ENCODE results near the gene MAMDC4. TPM values are rescaled to one million over a fixed set of nuclear protein-coding genes. Genes with fewer than 3 reads are reported as not detected.
"Not testable (repeated sequence)": the region's sequence is repeated elsewhere in the genome, so short reads cannot be mapped to it uniquely, and the experiment has no call there.

MAMDC4 gene
- total RNA-seq, 2 experiments from 2014 or later = 14.1 to 15.3 TPM

GRCh38 chr9:136835932-136836904 lies 15.9 kb upstream of the MAMDC4 start:
- POLR2A ChIA-PET = no interaction called here
- CTCF ChIA-PET = interaction anchor here (1.6 kb wide), 1 partner anchor 12 kb away, joined by 7 read pairs; no protein-coding TSS in a partner anchor

GRCh38 chr9:136837146-136837855 lies 14.8 kb upstream of the MAMDC4 start:
- CTCF ChIA-PET = no interaction called here
- POLR2A ChIA-PET = no interaction called here

- CTCF ChIA-PET, POLR2A ChIA-PET: not testable (repeated sequence)
These were observed 14.3 kb upstream of the MAMDC4 start for GRCh38 chr9:136837856-136838277.

- ChIA-PET POLR2A (no interaction called here), CTCF (interaction anchor here (0.9 kb wide), 1 partner anchor 14 kb away, joined by 3 read pairs; no protein-coding TSS in a partner anchor)
These were observed 13.6 kb upstream of the MAMDC4 start for GRCh38 chr9:136838314-136839228.

- POLR2A ChIA-PET = no interaction called here
- CTCF ChIA-PET = interaction anchor here (0.9 kb wide), 1 partner anchor 15 kb away, joined by 3 read pairs; no protein-coding TSS in a partner anchor
These were observed 12.7 kb upstream of the MAMDC4 start for GRCh38 chr9:136839229-136840139.

- POLR2A ChIA-PET = no interaction called here
- CTCF ChIA-PET = interaction anchor here (0.6 to 0.7 kb wide), 2 partner anchors 227 to 229 kb away, joined by 3 to 4 read pairs; no protein-coding TSS in a partner anchor
These were observed 11.8 kb upstream of the MAMDC4 start for GRCh38 chr9:136840140-136840876.

GRCh38 chr9:136840877-136841645 lies 11.1 kb upstream of the MAMDC4 start:
- CTCF ChIA-PET = interaction anchor here (0.6 to 3.6 kb wide), 6 partner anchors 10 to 228 kb away, joined by 3 to 21 read pairs (median 4); no protein-coding TSS in a partner anchor
- POLR2A ChIA-PET = no interaction called here

- ChIA-PET POLR2A (interaction anchor here (0.8 to 1.5 kb wide), 2 partner anchors 60 to 193 kb away, joined by 5 read pairs; no protein-coding TSS in a partner anchor), CTCF (interaction anchor here (0.7 to 3.6 kb wide), 24 partner anchors 10 to 193 kb away, joined by 3 to 21 read pairs (median 4); partner anchors contain the start of genes C8G, FUT7, PAXX and RABL6)
These were observed 10.3 kb upstream of the MAMDC4 start for GRCh38 chr9:136841646-136842379.

GRCh38 chr9:136842380-136842948 lies 9.7 kb upstream of the MAMDC4 start, which contains the start of gene AJM1:
Gene AJM1, plus strand, starts transcription at chr9:136842478. Its CDS starts 1,937 bp downstream, at chr9:136844415.
- POLR2A ChIA-PET = interaction anchor here (0.8 to 1.5 kb wide), 3 partner anchors 60 to 287 kb away, joined by 3 to 5 read pairs (median 5); no protein-coding TSS in a partner anchor
- CTCF ChIA-PET = interaction anchor here (0.6 to 3.6 kb wide), 30 partner anchors 9 to 192 kb away, joined by 3 to 21 read pairs (median 4); partner anchors contain the start of genes C8G, FUT7, PAXX and RABL6

- POLR2A ChIA-PET = interaction anchor here (0.9 to 1.5 kb wide), 2 partner anchors 59 to 286 kb away, joined by 3 to 5 read pairs; no protein-coding TSS in a partner anchor
These were observed 8.9 kb upstream of the MAMDC4 start for GRCh38 chr9:136843159-136843800.

GRCh38 chr9:136843801-136844740 lies 8.1 kb upstream of the MAMDC4 start:
- ChIA-PET POLR2A (interaction anchor here (0.9 kb wide), 1 partner anchor 34 kb away, joined by 3 read pairs; no protein-coding TSS in a partner anchor), CTCF (interaction anchor here (0.7 to 4.3 kb wide), 12 partner anchors 16 to 191 kb away, joined by 3 to 21 read pairs (median 4); no protein-coding TSS in a partner anchor)

More at GRCh38 chr9:136843159-136843800, 8.9 kb upstream of the MAMDC4 start:
- CTCF ChIA-PET = interaction anchor here (0.7 to 4.3 kb wide), 21 partner anchors 13 to 192 kb away, joined by 3 to 21 read pairs (median 4); partner anchors contain the start of genes RABL6 and TRAF2

- ChIA-PET CTCF (interaction anchor here (1.1 to 4.3 kb wide), 4 partner anchors 16 to 150 kb away, joined by 3 to 18 read pairs (median 4); no protein-coding TSS in a partner anchor), POLR2A (interaction anchor here (0.9 kb wide), 1 partner anchor 35 kb away, joined by 3 read pairs; no protein-coding TSS in a partner anchor)
These were observed 7.2 kb upstream of the MAMDC4 start for GRCh38 chr9:136844761-136845464.
